Epithelial cell of esophagus (primary cell): ENCODE measurements around the gene CTU1.
"Not testable (repeated sequence)": the region's sequence is repeated elsewhere in the genome, so short reads cannot be mapped to it uniquely, and the experiment has no call there.

Source experiments
- DNase-seq: peaks from one replicate; pipeline ENCODE4 v3.0.0; 2010; ENCODE audit warnings: low read depth
- H3K4me3 ChIP-seq: 2 replicates; pipeline ENCODE4 v1.5.1; 2011; ENCODE audit warnings: mild to moderate bottlenecking, low read length, control low read depth
- TF ChIP-seq, protein P1 (sequence below): IDR thresholded peaks from 2 replicates; pipeline ENCODE4 v1.5.1; 2011; ENCODE audit warnings: low read depth, mild to moderate bottlenecking, low read length, control low read depth, inconsistent platforms; ENCODE audit not compliant: insufficient read depth; ENCODE audit errors: missing control alignments

The CTU1 gene

GRCh38 chr19:51145916-51146493 lies 37.8 kb upstream of the CTU1 start:
- TF ChIP-seq, protein P1, sequence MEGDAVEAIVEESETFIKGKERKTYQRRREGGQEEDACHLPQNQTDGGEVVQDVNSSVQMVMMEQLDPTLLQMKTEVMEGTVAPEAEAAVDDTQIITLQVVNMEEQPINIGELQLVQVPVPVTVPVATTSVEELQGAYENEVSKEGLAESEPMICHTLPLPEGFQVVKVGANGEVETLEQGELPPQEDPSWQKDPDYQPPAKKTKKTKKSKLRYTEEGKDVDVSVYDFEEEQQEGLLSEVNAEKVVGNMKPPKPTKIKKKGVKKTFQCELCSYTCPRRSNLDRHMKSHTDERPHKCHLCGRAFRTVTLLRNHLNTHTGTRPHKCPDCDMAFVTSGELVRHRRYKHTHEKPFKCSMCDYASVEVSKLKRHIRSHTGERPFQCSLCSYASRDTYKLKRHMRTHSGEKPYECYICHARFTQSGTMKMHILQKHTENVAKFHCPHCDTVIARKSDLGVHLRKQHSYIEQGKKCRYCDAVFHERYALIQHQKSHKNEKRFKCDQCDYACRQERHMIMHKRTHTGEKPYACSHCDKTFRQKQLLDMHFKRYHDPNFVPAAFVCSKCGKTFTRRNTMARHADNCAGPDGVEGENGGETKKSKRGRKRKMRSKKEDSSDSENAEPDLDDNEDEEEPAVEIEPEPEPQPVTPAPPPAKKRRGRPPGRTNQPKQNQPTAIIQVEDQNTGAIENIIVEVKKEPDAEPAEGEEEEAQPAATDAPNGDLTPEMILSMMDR: no peak
- H3K4me3 ChIP-seq: no peak overlapping the region
- no peak for DNase-seq

DNA sequence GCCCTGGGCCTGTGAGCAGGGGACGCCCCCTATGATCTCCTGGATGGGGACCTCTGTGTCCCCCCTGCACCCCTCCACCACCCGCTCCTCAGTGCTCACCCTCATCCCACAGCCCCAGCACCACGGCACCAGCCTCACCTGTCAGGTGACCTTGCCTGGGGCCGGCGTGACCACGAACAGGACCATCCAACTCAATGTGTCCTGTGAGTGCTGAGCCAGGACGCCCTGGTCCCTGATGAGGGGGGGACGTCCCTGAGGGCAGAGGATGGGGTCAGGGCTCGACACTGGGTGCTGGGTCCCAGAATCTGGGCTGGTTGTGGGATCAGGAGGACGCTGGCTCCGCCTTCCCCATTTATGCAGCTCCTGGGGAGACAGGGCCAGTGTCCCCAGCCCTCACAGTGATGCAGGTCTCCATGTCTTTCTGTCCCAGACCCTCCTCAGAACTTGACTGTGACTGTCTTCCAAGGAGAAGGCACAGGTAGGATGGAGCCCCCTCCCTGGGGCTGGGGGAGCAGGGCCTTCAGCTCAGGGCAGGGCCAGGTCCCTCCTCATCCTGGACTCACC lies 36.4 kb upstream of the CTU1 start:
- TF ChIP-seq, protein P1: no peak
- no peak for DNase-seq
- H3K4me3 ChIP-seq: no peak overlapping the region

GRCh38 chr19:51143486-51143885 lies 35.3 kb upstream of the CTU1 start:
- no peak overlapping the region for H3K4me3 ChIP-seq
- no peak for DNase-seq
- TF ChIP-seq, protein P1: no peak

- not testable (repeated sequence) for H3K4me3 ChIP-seq, DNase-seq
Measured at GRCh38 chr19:51142809-51143475, 34.7 kb upstream of the CTU1 start.

GRCh38 chr19:51142119-51142518 lies 33.9 kb upstream of the CTU1 start, which contains the start of gene SIGLEC7:
Gene SIGLEC7 (plus strand): TSS chr19:51142301. CDS start chr19:51142370, 69 bp downstream.
- no peak within 1 kb of the TSS for H3K4me3 ChIP-seq
- DNase-seq: no peak
- TF ChIP-seq, protein P1: no peak

DNA sequence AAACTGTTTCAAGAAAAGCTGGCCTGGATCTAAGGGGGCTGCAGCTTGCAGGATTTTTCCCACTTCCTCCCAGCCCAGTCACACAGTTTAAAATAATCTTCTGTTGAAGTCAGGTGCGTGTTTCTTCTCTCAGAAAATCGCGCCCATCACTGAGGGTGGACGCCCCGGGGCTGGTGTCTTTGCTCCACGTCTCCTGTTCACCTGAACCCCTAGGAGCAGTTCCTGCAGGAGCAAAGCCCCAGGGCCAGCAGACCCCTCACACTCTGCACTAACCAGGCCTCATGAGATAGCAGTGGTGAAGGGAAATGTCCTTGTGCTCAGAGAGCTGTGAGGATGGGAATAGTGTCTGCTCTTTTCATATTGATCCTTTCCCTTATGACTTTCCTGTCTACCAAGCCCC lies 33.0 kb upstream of the CTU1 start:
- no peak for DNase-seq
- H3K4me3 ChIP-seq: no peak overlapping the region
- TF ChIP-seq, protein P1: no peak

GRCh38 chr19:51140441-51140840 lies 32.2 kb upstream of the CTU1 start:
- DNase-seq: no peak
- TF ChIP-seq, protein P1: no peak
- H3K4me3 ChIP-seq: no peak overlapping the region
